ENCODE results near the gene PYCR2.

- TF ChIP-seq TAF1 (IDR thresholded peaks at IDR 0.05; ENCODE audit: borderline replicate concordance, insufficient read depth, low read length) (no peak), POLR2AphosphoS5 (IDR thresholded peaks at IDR 0.05; ENCODE audit: low read depth, low read length) (no peak)
Observed at GRCh38 chr1:225899044-225899925, 24.8 kb downstream of the PYCR2 start.

Measured in PFSK-1 (cell line).